ENCODE measurements around the gene LDLRAD3. TPM values are rescaled to one million over a fixed set of nuclear protein-coding genes. Genes with fewer than 3 reads are reported as not detected.

LDLRAD3 gene
- total RNA-seq, 5 donors from 2014 or later (not counting 1 experiment from before 2014, with no cell fraction given) = 0.18 to 0.22 TPM; not detected in 3

- WGBS (ENCODE audit: insufficient coverage) = 93% methylated on average over 2 of the region's 6 CpGs
- H3K9me3 ChIP-seq = no peaks in the 10 kb centered on the region
- Mint-ChIP-seq H3K4me1 (no peaks in the 10 kb centered on the region), H3K4me3 (no peak overlapping the region), H3K27me3 (peaks cover 7 to 10% of the 10 kb centered on the region in 2 donors), H3K36me3 (no peaks in the 10 kb centered on the region), H3K9me3 (no peaks in the 10 kb centered on the region), H3K27ac (no peak overlapping the region)
- DNase-seq (no peak), ATAC-seq (replicated peaks in 1 of 4) (no peak)
- no peak overlapping the region for H3K27ac ChIP-seq (ENCODE audit: low read length)
- H3K27me3 ChIP-seq (replicated peaks in 1 of 2; ENCODE audit: control insufficient read depth in 2 of 2, extremely low read depth in 1 of 2, insufficient read depth in 2 of 2, low read length in 1 of 2) = no peaks in the 10 kb centered on the region
- H3K36me3 ChIP-seq (ENCODE audit: control insufficient read depth in 2 of 2, extremely low read depth in 1 of 2, insufficient read depth in 1 of 2, low read length in 1 of 2) = no peaks in the 10 kb centered on the region
- no peaks in the 10 kb centered on the region for H3K4me1 ChIP-seq (ENCODE audit: control insufficient read depth in 1 of 2, extremely low read depth in 1 of 2, insufficient read depth in 2 of 2, low read length in 2 of 2)
- CTCF ChIA-PET = no interaction called here
- POLR2A ChIA-PET = no interaction called here
- no peak overlapping the region for H3K4me3 ChIP-seq (ENCODE audit: control insufficient read depth in 1 of 2, extremely low read depth in 1 of 2, low read length in 1 of 2)
Measured at GRCh38 chr11:36164506-36165250, 220.8 kb downstream of the LDLRAD3 start.

- ChIA-PET CTCF (no interaction called here), POLR2A (no interaction called here)
- no peaks in the 10 kb centered on the region for H3K27me3 ChIP-seq (replicated peaks in 1 of 2; ENCODE audit: control insufficient read depth in 2 of 2, extremely low read depth in 1 of 2, insufficient read depth in 2 of 2, low read length in 1 of 2)
- H3K27ac ChIP-seq (ENCODE audit: low read length) = no peak overlapping the region
- WGBS (ENCODE audit: insufficient coverage) = 100% methylated on average over 1 of the region's 3 CpGs
- Mint-ChIP-seq H3K27ac (no peak overlapping the region), H3K27me3 (peaks cover 4 to 10% of the 10 kb centered on the region in 2 donors), H3K36me3 (no peaks in the 10 kb centered on the region), H3K4me3 (no peak overlapping the region), H3K9me3 (no peaks in the 10 kb centered on the region), H3K4me1 (no peaks in the 10 kb centered on the region)
- H3K9me3 ChIP-seq = no peaks in the 10 kb centered on the region
- no peak for DNase-seq
- no peak for ATAC-seq (replicated peaks in 1 of 4)
- H3K36me3 ChIP-seq (ENCODE audit: control insufficient read depth in 2 of 2, extremely low read depth in 1 of 2, insufficient read depth in 1 of 2, low read length in 1 of 2) = no peaks in the 10 kb centered on the region
- no peaks in the 10 kb centered on the region for H3K4me1 ChIP-seq (ENCODE audit: control insufficient read depth in 1 of 2, extremely low read depth in 1 of 2, insufficient read depth in 2 of 2, low read length in 2 of 2)
- no peak overlapping the region for H3K4me3 ChIP-seq (ENCODE audit: control insufficient read depth in 1 of 2, extremely low read depth in 1 of 2, low read length in 1 of 2)
Measured at GRCh38 chr11:36165621-36166397, 221.9 kb downstream of the LDLRAD3 start.

DNA sequence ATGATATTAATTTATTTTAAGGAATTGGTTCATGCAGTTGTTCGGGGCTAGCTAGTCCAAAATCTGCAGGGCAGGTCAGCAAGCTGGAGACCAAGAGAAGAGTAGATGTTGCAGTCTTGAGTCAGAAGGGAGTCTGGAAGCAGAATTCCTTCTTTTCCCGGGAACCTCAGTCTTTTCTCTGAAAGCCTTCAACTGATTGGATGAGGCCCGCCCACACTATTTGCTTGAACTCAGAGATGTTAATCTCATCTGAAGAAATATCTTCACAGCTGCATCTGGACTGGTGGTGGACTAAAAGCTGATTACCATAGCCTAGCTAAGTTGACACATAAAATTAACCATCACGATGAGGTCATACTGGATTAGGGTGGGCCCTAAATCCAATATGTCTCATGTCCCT lies 223.2 kb downstream of the LDLRAD3 start:
- ChIA-PET CTCF (no interaction called here), POLR2A (no interaction called here)

GRCh38 chr11:36167729-36168128 lies 223.9 kb downstream of the LDLRAD3 start:
- 75% methylated on average over 1 of the region's 6 CpGs for WGBS (ENCODE audit: insufficient coverage)
- Mint-ChIP-seq H3K4me3 (no peak overlapping the region), H3K27ac (no peak overlapping the region), H3K9me3 (peaks cover 0 to 2% (median 2%) of the 10 kb centered on the region in 3 donors), H3K27me3 (peaks cover 7 to 14% of the 10 kb centered on the region in 2 donors), H3K36me3 (no peaks in the 10 kb centered on the region), H3K4me1 (no peaks in the 10 kb centered on the region)
- Histone ChIP-seq H3K36me3 (ENCODE audit: control insufficient read depth in 2 of 2, extremely low read depth in 1 of 2, insufficient read depth in 1 of 2, low read length in 1 of 2) (no peaks in the 10 kb centered on the region), H3K4me3 (ENCODE audit: control insufficient read depth in 1 of 2, extremely low read depth in 1 of 2, low read length in 1 of 2) (no peak overlapping the region), H3K9me3 (no peaks in the 10 kb centered on the region), H3K27me3 (replicated peaks in 1 of 2; ENCODE audit: control insufficient read depth in 2 of 2, extremely low read depth in 1 of 2, insufficient read depth in 2 of 2, low read length in 1 of 2) (no peaks in the 10 kb centered on the region), H3K27ac (ENCODE audit: low read length) (no peak overlapping the region), H3K4me1 (ENCODE audit: control insufficient read depth in 1 of 2, extremely low read depth in 1 of 2, insufficient read depth in 2 of 2, low read length in 2 of 2) (no peaks in the 10 kb centered on the region)
- ATAC-seq (replicated peaks in 1 of 4) (no peak), DNase-seq (no peak)
- CTCF ChIA-PET = no interaction called here
- POLR2A ChIA-PET = no interaction called here

More for the DNA sequence above, 223.2 kb downstream of the LDLRAD3 start:
- no peaks in the 10 kb centered on the region for H3K36me3 Mint-ChIP-seq
- Histone ChIP-seq H3K36me3 (ENCODE audit: control insufficient read depth in 2 of 2, extremely low read depth in 1 of 2, insufficient read depth in 1 of 2, low read length in 1 of 2) (no peaks in the 10 kb centered on the region), H3K4me3 (ENCODE audit: control insufficient read depth in 1 of 2, extremely low read depth in 1 of 2, low read length in 1 of 2) (no peak overlapping the region), H3K27me3 (replicated peaks in 1 of 2; ENCODE audit: control insufficient read depth in 2 of 2, extremely low read depth in 1 of 2, insufficient read depth in 2 of 2, low read length in 1 of 2) (no peaks in the 10 kb centered on the region), H3K9me3 (no peaks in the 10 kb centered on the region), H3K4me1 (ENCODE audit: control insufficient read depth in 1 of 2, extremely low read depth in 1 of 2, insufficient read depth in 2 of 2, low read length in 2 of 2) (no peaks in the 10 kb centered on the region), H3K27ac (ENCODE audit: low read length) (no peak overlapping the region)
- no peaks in the 10 kb centered on the region for H3K4me1 Mint-ChIP-seq
- peaks cover 4 to 14% of the 10 kb centered on the region in 2 donors for H3K27me3 Mint-ChIP-seq
- peaks cover 0 to 2% (median 0%) of the 10 kb centered on the region in 3 donors for H3K9me3 Mint-ChIP-seq
- 75% methylated on average over 2 of the region's 4 CpGs for WGBS (ENCODE audit: insufficient coverage)
- no peak for DNase-seq
- H3K27ac Mint-ChIP-seq = no peak overlapping the region
- ATAC-seq (replicated peaks in 1 of 4) = no peak
- no peak overlapping the region for H3K4me3 Mint-ChIP-seq

DNA sequence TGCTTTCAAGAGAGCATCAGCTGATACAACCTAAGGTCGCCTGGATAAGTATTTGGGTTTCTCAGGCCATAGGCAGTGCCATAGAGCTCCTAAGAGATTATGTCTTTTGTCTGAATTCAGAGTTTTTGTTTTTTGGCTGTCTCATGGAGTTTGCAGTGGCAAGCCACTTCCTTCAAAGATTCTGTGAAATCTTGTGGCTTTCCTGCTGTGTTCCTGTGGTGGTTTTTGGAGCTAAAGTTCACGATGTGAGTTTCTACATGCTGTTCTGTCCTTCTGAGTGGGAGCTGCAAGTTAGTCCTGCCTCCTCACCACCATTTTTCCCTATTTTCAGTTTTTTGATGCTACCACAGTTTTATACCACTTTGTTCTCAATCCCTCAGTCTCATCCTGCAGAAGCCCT lies 234.0 kb downstream of the LDLRAD3 start:
- ATAC-seq (replicated peaks in 1 of 4) (no peak), DNase-seq (no peak)
- H3K36me3 ChIP-seq (ENCODE audit: control insufficient read depth in 2 of 2, extremely low read depth in 1 of 2, insufficient read depth in 1 of 2, low read length in 1 of 2) = no peaks in the 10 kb centered on the region
- WGBS (ENCODE audit: insufficient coverage) = 14% methylated on average over 1 of the region's 2 CpGs
- peaks cover 0 to 5% (median 0%) of the 10 kb centered on the region in 3 donors for H3K9me3 Mint-ChIP-seq
- H3K27me3 Mint-ChIP-seq = peaks cover 28 to 29% of the 10 kb centered on the region in 2 donors
- no peaks in the 10 kb centered on the region for H3K4me1 ChIP-seq (ENCODE audit: control insufficient read depth in 1 of 2, extremely low read depth in 1 of 2, insufficient read depth in 2 of 2, low read length in 2 of 2)
- no peak overlapping the region for H3K27ac Mint-ChIP-seq
- H3K9me3 ChIP-seq = no peaks in the 10 kb centered on the region
- no peak overlapping the region for H3K27ac ChIP-seq (ENCODE audit: low read length)
- H3K27me3 ChIP-seq (replicated peaks in 1 of 2; ENCODE audit: control insufficient read depth in 2 of 2, extremely low read depth in 1 of 2, insufficient read depth in 2 of 2, low read length in 1 of 2) = peaks cover 0 to 16% of the 10 kb centered on the region in 2 experiments
- peaks cover 0 to 4% (median 0%) of the 10 kb centered on the region in 3 donors for H3K4me1 Mint-ChIP-seq
- no peaks in the 10 kb centered on the region for H3K36me3 Mint-ChIP-seq
- no peak overlapping the region for H3K4me3 ChIP-seq (ENCODE audit: control insufficient read depth in 1 of 2, extremely low read depth in 1 of 2, low read length in 1 of 2)
- POLR2A ChIA-PET = no interaction called here
- H3K4me3 Mint-ChIP-seq = no peak overlapping the region
- CTCF ChIA-PET = no interaction called here

GRCh38 chr11:36186340-36187175 lies 242.7 kb downstream of the LDLRAD3 start:
- H3K27me3 Mint-ChIP-seq = peaks cover 12 to 14% of the 10 kb centered on the region in 2 donors

More at GRCh38 chr11:36186340-36187175, 242.7 kb downstream of the LDLRAD3 start:
- 100% methylated on average over 1 of the region's 6 CpGs for WGBS (ENCODE audit: insufficient coverage)
- CTCF ChIA-PET = no interaction called here
- Mint-ChIP-seq H3K4me3 (no peak overlapping the region), H3K4me1 (no peaks in the 10 kb centered on the region), H3K9me3 (no peaks in the 10 kb centered on the region), H3K36me3 (no peaks in the 10 kb centered on the region), H3K27ac (no peak overlapping the region)
- DNase-seq (no peak), ATAC-seq (replicated peaks in 1 of 4) (no peak)
- no peaks in the 10 kb centered on the region for H3K27me3 ChIP-seq (replicated peaks in 1 of 2; ENCODE audit: control insufficient read depth in 2 of 2, extremely low read depth in 1 of 2, insufficient read depth in 2 of 2, low read length in 1 of 2)
- POLR2A ChIA-PET = no interaction called here
- H3K36me3 ChIP-seq (ENCODE audit: control insufficient read depth in 2 of 2, extremely low read depth in 1 of 2, insufficient read depth in 1 of 2, low read length in 1 of 2) = no peaks in the 10 kb centered on the region
- no peaks in the 10 kb centered on the region for H3K9me3 ChIP-seq
- H3K27ac ChIP-seq (ENCODE audit: low read length) = no peak overlapping the region
- no peak overlapping the region for H3K4me3 ChIP-seq (ENCODE audit: control insufficient read depth in 1 of 2, extremely low read depth in 1 of 2, low read length in 1 of 2)
- H3K4me1 ChIP-seq (ENCODE audit: control insufficient read depth in 1 of 2, extremely low read depth in 1 of 2, insufficient read depth in 2 of 2, low read length in 2 of 2) = no peaks in the 10 kb centered on the region

All from T-cell (primary cell).